ENCODE data around the gene THRB. TPM values are rescaled to one million over a fixed set of nuclear protein-coding genes. Genes with fewer than 3 reads are reported as not detected.

The THRB gene
- total RNA-seq, 2 experiments from 2014 or later: not detected

- no peaks in the 10 kb centered on the region for H3K36me3 Mint-ChIP-seq
- H3K4me1 Mint-ChIP-seq: no peaks in the 10 kb centered on the region
- DNase-seq: no peak
- no peak overlapping the region for H3K4me3 Mint-ChIP-seq
- H3K9me3 Mint-ChIP-seq: peaks cover 1% of the 10 kb centered on the region
- H3K27ac Mint-ChIP-seq: no peak overlapping the region
- peaks cover 14% of the 10 kb centered on the region for H3K27me3 Mint-ChIP-seq
Measured at GRCh38 chr3:24482096-24482705, 12.4 kb downstream of the THRB start.

DNA sequence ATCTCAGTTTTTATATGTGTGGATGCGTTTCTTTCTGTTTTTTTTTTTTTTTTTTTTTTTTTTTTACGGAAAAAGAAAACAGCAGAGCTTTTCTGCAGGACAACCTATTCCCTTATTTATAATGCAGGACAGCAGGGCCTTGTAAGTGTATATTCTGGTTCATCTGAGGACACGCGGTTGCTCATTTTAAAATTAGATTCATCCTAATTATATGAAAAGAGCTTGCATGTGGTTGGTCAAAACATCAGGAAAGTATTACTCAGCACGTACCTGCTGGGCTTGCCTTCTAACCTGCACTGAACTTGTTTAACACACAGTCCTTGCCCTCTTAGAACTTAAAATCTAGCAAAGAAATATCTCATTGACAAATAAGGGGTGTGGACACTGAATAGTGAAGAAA lies 13.5 kb downstream of the THRB start:
- Mint-ChIP-seq H3K27me3 (peaks cover 14% of the 10 kb centered on the region), H3K36me3 (no peaks in the 10 kb centered on the region), H3K4me3 (no peak overlapping the region), H3K4me1 (no peaks in the 10 kb centered on the region), H3K27ac (no peak overlapping the region), H3K9me3 (peaks cover 1% of the 10 kb centered on the region)
- no peak for DNase-seq

- no peak for DNase-seq
- Mint-ChIP-seq H3K4me3 (no peak overlapping the region), H3K27me3 (peaks cover 14% of the 10 kb centered on the region), H3K9me3 (peaks cover 1% of the 10 kb centered on the region), H3K4me1 (no peaks in the 10 kb centered on the region), H3K36me3 (no peaks in the 10 kb centered on the region), H3K27ac (no peak overlapping the region)
Measured at GRCh38 chr3:24480497-24480896, 14.2 kb downstream of the THRB start.

DNA sequence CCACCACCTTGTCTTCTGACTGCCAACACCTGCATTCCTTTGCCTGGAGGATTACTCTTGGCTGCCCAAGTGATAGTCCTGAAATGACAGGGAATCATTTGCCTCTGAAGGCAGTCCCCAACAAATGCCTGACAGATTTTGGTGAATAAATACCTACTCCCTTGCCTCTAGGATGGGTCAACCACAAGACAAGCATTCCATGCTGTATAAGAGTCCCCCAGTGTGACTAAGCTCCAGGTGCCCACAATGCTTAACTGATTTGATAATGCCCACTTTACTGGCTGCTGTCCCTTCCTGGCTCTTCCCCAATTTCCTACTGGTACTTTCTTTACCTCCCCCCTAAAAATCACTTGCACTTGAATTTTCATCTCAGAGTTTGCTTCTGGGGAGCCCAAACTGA lies 14.8 kb downstream of the THRB start:
- peaks cover 14% of the 10 kb centered on the region for H3K27me3 Mint-ChIP-seq
- no peak overlapping the region for H3K27ac Mint-ChIP-seq
- H3K4me3 Mint-ChIP-seq: no peak overlapping the region
- peaks cover 1% of the 10 kb centered on the region for H3K9me3 Mint-ChIP-seq
- no peaks in the 10 kb centered on the region for H3K4me1 Mint-ChIP-seq
- no peaks in the 10 kb centered on the region for H3K36me3 Mint-ChIP-seq
- DNase-seq: no peak

DNA sequence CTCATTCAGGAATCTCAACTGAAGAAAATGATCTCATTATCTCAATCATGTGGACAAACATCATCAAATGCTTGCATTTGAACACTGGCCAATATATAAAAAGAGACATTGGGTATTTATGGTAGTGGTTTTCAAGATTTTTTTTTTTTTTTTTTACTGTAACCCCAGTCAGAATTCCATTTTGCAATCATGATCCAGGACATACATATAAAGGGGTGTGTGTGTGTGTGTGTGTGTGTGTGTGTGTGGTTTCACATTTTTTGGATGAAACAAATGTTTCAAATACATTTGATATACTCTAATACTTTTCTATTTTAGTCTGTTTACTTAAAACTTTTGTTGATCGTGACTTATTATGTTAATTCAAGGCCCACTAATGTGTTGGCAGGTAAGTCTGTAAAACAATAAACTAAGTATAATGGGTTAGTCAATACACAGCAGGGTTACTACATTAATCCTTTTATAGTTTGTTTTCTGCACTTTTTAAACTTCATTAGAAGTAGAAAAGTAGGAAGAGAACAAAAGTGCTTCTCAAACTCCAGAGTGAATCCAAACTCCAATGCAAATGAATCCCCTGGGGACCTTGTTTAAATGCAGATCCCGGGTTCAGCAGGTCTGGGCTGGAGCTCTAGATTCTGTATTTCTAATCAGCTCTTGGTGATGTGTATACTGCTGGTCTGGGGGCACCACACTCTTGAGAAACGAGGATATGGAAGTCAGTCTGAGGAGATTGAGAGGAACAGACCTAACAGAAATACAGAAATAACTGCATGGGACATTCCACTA lies 17.6 kb downstream of the THRB start:
- H3K4me1 Mint-ChIP-seq: no peaks in the 10 kb centered on the region
- H3K36me3 Mint-ChIP-seq: no peaks in the 10 kb centered on the region
- no peak overlapping the region for H3K4me3 Mint-ChIP-seq
- H3K9me3 Mint-ChIP-seq: peaks cover 2% of the 10 kb centered on the region
- no peak overlapping the region for H3K27ac Mint-ChIP-seq
- no peak for DNase-seq
- H3K27me3 Mint-ChIP-seq: peaks cover 5% of the 10 kb centered on the region

DNA sequence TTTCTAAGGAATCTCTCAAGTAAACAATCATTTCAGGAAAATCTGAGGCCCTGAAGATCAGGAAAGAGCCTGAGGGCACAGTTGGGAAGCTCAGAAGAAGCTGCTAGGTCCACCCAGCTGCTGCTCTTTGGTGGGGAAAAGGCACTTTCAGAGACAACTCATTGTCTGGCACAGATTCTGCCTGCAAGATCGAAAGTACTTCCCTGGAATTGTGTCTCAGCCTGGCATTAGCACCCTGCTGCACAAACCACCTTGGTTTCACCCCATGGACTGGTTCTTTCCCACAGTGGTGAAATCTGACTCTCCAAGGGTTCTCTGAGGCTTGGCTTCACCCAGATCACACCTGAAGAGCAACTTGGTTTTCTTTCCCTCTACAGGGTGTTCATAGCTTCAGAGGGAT lies 18.7 kb downstream of the THRB start:
- DNase-seq: no peak
- peaks cover 2% of the 10 kb centered on the region for H3K9me3 Mint-ChIP-seq
- H3K27ac Mint-ChIP-seq: no peak overlapping the region
- H3K36me3 Mint-ChIP-seq: no peaks in the 10 kb centered on the region
- H3K27me3 Mint-ChIP-seq: peaks cover 5% of the 10 kb centered on the region
- H3K4me1 Mint-ChIP-seq: no peaks in the 10 kb centered on the region
- H3K4me3 Mint-ChIP-seq: no peak overlapping the region

GRCh38 chr3:24474862-24475261 lies 19.8 kb downstream of the THRB start:
- no peak for DNase-seq
- Mint-ChIP-seq H3K27ac (no peak overlapping the region), H3K9me3 (peaks cover 2% of the 10 kb centered on the region)

DNA sequence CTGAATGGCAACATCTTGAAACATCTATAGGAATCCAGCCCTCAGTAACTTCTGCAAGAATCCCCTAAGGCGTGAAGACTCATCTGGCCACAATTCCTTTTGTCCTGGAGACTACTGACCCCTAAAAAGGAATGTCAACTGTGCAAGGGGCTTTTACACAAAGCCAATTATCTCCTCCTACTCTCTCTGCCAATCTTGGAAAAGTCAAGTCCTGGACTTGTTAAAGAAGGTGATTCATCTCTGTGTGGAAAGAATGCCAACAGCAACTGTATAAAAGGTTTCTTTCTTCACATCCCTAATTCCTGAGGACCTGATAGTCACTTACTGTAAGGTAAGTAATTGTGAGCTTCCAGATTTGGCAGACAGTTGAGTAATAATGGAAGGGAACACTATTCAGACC lies 22.3 kb downstream of the THRB start:
- Mint-ChIP-seq H3K4me3 (no peak overlapping the region), H3K9me3 (peaks cover 1% of the 10 kb centered on the region), H3K36me3 (no peaks in the 10 kb centered on the region), H3K27me3 (no peaks in the 10 kb centered on the region), H3K27ac (no peak overlapping the region), H3K4me1 (no peaks in the 10 kb centered on the region)
- no peak for DNase-seq

More at GRCh38 chr3:24474862-24475261, 19.8 kb downstream of the THRB start:
- Mint-ChIP-seq H3K4me1 (no peaks in the 10 kb centered on the region), H3K27me3 (peaks cover 5% of the 10 kb centered on the region), H3K4me3 (no peak overlapping the region), H3K36me3 (no peaks in the 10 kb centered on the region)

GRCh38 chr3:24471486-24471885 lies 23.2 kb downstream of the THRB start:
- H3K9me3 Mint-ChIP-seq: peaks cover 1% of the 10 kb centered on the region
- H3K4me3 Mint-ChIP-seq: no peak overlapping the region
- H3K4me1 Mint-ChIP-seq: no peaks in the 10 kb centered on the region

DNA sequence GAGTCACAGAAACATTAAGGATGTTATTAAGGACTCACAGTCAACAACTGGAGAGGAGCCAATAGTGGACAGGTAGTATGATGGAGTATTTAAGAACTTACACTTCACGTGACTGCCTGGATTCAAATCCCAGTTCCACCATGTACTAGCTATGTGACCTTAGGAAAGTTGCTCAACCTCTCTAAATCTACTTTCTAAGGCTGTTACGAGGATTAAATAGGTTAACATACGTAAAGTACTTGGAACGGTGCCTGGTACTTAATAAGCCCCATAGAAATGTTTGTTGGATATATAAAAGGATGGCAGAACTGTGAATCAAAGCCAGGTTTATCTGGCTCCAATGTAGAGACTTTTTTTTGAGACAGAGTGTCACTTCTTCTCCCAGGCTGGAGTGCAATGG lies 24.4 kb downstream of the THRB start:
- Mint-ChIP-seq H3K4me3 (no peak overlapping the region), H3K4me1 (no peaks in the 10 kb centered on the region), H3K27me3 (no peaks in the 10 kb centered on the region), H3K27ac (no peak overlapping the region), H3K9me3 (peaks cover 3% of the 10 kb centered on the region), H3K36me3 (no peaks in the 10 kb centered on the region)
- DNase-seq: no peak

More at GRCh38 chr3:24471486-24471885, 23.2 kb downstream of the THRB start:
- Mint-ChIP-seq H3K36me3 (no peaks in the 10 kb centered on the region), H3K27me3 (no peaks in the 10 kb centered on the region), H3K27ac (no peak overlapping the region)
- DNase-seq: no peak

DNA sequence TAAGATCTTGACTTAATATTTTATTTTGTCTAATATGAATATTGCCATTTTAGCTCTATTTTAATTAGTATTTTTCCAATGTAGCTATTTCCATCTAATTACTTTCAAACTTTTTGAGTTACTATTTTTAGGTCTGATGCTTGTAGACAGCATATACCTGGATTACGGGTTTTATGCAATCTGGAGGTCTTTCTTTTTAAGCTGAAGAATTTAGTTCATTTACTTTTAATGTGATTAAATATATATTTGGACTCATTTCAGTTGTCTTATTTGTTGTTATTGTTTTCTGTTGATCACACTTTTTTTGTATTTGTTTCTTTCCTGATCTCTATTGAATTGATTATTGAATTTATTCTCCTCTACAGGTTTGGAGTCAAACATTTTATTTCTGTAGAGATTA lies 30.3 kb downstream of the THRB start:
- no peaks in the 10 kb centered on the region for H3K27me3 Mint-ChIP-seq

GRCh38 chr3:24462737-24463136 lies 31.9 kb downstream of the THRB start:
- DNase-seq: no peak
- H3K9me3 Mint-ChIP-seq: peaks cover 4% of the 10 kb centered on the region
- no peaks in the 10 kb centered on the region for H3K4me1 Mint-ChIP-seq
- no peaks in the 10 kb centered on the region for H3K36me3 Mint-ChIP-seq
- H3K4me3 Mint-ChIP-seq: no peak overlapping the region
- no peaks in the 10 kb centered on the region for H3K27me3 Mint-ChIP-seq
- no peak overlapping the region for H3K27ac Mint-ChIP-seq

More for the DNA sequence above, 30.3 kb downstream of the THRB start:
- Mint-ChIP-seq H3K27ac (no peak overlapping the region), H3K36me3 (no peaks in the 10 kb centered on the region), H3K4me3 (no peak overlapping the region), H3K9me3 (peaks cover 4% of the 10 kb centered on the region), H3K4me1 (no peaks in the 10 kb centered on the region)
- DNase-seq: no peak

- Mint-ChIP-seq H3K4me1 (no peaks in the 10 kb centered on the region), H3K9me3 (peaks cover 3% of the 10 kb centered on the region), H3K27me3 (no peaks in the 10 kb centered on the region), H3K36me3 (no peaks in the 10 kb centered on the region), H3K27ac (no peak overlapping the region), H3K4me3 (no peak overlapping the region)
- no peak for DNase-seq
Measured at GRCh38 chr3:24460974-24461373, 33.7 kb downstream of the THRB start.

DNA sequence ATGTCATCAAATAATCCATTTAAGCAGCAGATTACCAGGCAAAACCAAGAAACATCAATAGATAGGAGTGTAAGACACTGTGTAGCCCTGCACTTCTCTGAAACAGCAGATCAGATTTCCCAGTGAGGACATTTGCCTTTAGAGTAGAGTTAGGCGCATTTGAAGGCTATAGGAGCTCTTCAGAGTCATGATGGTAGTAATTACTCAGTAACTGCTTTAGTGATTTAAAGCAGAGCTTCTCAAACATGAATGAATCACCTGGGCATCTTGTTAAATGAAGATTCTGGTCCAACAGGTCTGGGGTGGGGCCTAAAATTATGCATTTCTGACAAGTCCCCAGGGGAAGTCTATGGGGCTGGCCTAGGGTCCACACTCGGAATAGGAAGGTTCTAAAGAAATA lies 36.9 kb downstream of the THRB start:
- no peaks in the 10 kb centered on the region for H3K9me3 Mint-ChIP-seq

DNA sequence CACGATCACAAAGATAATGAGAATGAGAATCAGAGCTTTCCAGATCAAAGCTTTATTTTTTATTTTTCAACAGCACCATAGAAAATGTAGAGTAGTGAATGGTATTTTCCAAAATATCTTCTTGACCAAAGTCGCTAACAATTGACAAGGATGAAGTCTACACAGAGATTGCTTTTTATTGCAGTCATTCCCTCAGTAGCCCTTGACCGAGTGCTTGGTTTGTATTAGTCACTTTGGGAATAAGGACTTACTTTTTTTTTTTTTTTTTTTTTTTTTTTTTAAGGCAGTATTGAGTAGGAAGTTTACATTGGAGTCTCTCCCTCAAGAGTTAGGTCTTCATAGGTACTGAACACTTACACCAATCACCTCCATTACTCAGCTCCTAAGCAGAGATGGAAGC lies 39.8 kb downstream of the THRB start:
- no peaks in the 10 kb centered on the region for H3K4me1 Mint-ChIP-seq
- H3K9me3 Mint-ChIP-seq: no peaks in the 10 kb centered on the region
- no peak overlapping the region for H3K4me3 Mint-ChIP-seq
- H3K27ac Mint-ChIP-seq: no peak overlapping the region
- no peak for DNase-seq
- no peaks in the 10 kb centered on the region for H3K36me3 Mint-ChIP-seq
- H3K27me3 Mint-ChIP-seq: no peaks in the 10 kb centered on the region

More for the DNA sequence above, 36.9 kb downstream of the THRB start:
- H3K27ac Mint-ChIP-seq: no peak overlapping the region
- no peaks in the 10 kb centered on the region for H3K4me1 Mint-ChIP-seq
- DNase-seq: no peak
- no peak overlapping the region for H3K4me3 Mint-ChIP-seq
- H3K27me3 Mint-ChIP-seq: no peaks in the 10 kb centered on the region
- no peaks in the 10 kb centered on the region for H3K36me3 Mint-ChIP-seq

GRCh38 chr3:24454393-24454792 lies 40.3 kb downstream of the THRB start:
- Mint-ChIP-seq H3K4me1 (no peaks in the 10 kb centered on the region), H3K4me3 (no peak overlapping the region), H3K36me3 (no peaks in the 10 kb centered on the region), H3K27me3 (no peaks in the 10 kb centered on the region), H3K9me3 (no peaks in the 10 kb centered on the region), H3K27ac (no peak overlapping the region)
- no peak for DNase-seq
